Liver (tissue), 3 donors: ENCODE measurements around the gene NR2C1.

Experiments used
- CTCF ChIP-seq: fragments of 150-350 bp; IDR thresholded peaks from 2 replicates; pipeline ENCODE4 v1.5.1; 2017; ENCODE audit warnings: improper control_type of control experiment, low read depth, low read length; ENCODE audit not compliant: missing input control
- GABPA ChIP-seq, 2 donors: IDR thresholded peaks in 1 of 2; conservative IDR thresholded peaks in 1 of 2; 2 replicates each; pipeline ENCODE4 v1.6.1; 2016; ENCODE audit warnings: antibody characterized with exemption in 2 of 2, mild to moderate bottlenecking in 1 of 2, moderate library complexity in 1 of 2
- MAX ChIP-seq: IDR thresholded peaks from 2 replicates; pipeline ENCODE4 v1.6.1; 2016; ENCODE audit warnings: antibody characterized with exemption
- donor health status: healthy.
- donor health status: healthy.

GRCh38 chr12:95104919-95105452, 31.6 kb upstream of the NR2C1 start:
- TF ChIP-seq CTCF: no peak
- no peak for TF ChIP-seq GABPA (IDR thresholded peaks at IDR 0.05 in 1 of 2, conservative IDR thresholded peaks at IDR 0.05 in 1 of 2)
- TF ChIP-seq MAX: no peak
